Stimulated activated CD4-positive, alpha-beta T cell treated with anti-CD3 and anti-CD28 coated beads, TNF-alpha, amount 100 ng/mL, for 4 hours (primary cell): ENCODE measurements around the gene SIPA1L3.
"Not testable (repeated sequence)": the region's sequence is repeated elsewhere in the genome, so short reads cannot be mapped to it uniquely, and the experiment has no call there.

Experiments used
- DNase-seq, 3 experiments: peaks; one replicate each; pipeline ENCODE4 v3.0.0-alpha.2; 2020; ENCODE audit warnings: low read depth in 3 of 3

SIPA1L3 gene

GRCh38 chr19:38211151-38211591, 304.2 kb downstream of the SIPA1L3 start:
- no peak for DNase-seq

- DNase-seq = no peak
Measured at GRCh38 chr19:38211766-38212165, 304.8 kb downstream of the SIPA1L3 start.

- no peak for DNase-seq
Measured at GRCh38 chr19:38213469-38213868, 306.5 kb downstream of the SIPA1L3 start.

- DNase-seq = no peak
Measured at GRCh38 chr19:38213911-38214625, 307.1 kb downstream of the SIPA1L3 start.

GRCh38 chr19:38216785-38217641, 310.0 kb downstream of the SIPA1L3 start:
- DNase-seq = no peak

GRCh38 chr19:38218204-38218603, 311.2 kb downstream of the SIPA1L3 start:
- no peak for DNase-seq

- no peak for DNase-seq
Measured at GRCh38 chr19:38219221-38219620, 312.2 kb downstream of the SIPA1L3 start.

GRCh38 chr19:38221421-38221820, 314.4 kb downstream of the SIPA1L3 start:
- DNase-seq = no peak

- DNase-seq = no peak
Measured at GRCh38 chr19:38221919-38222830, 315.2 kb downstream of the SIPA1L3 start.

- DNase-seq = no peak
Measured at GRCh38 chr19:38223119-38223523, 316.1 kb downstream of the SIPA1L3 start.

GRCh38 chr19:38223617-38224013, 316.6 kb downstream of the SIPA1L3 start:
- no peak for DNase-seq

- peak; percentile 41 to 46 (median 41) for DNase-seq
Measured at GRCh38 chr19:38224014-38224862, 317.2 kb downstream of the SIPA1L3 start, which contains the start of gene DPF1. DPF1 (minus strand) TSS chr19:38224222; CDS start chr19:38224142, 80 bp downstream.

GRCh38 chr19:38224863-38225218, 317.8 kb downstream of the SIPA1L3 start:
- not testable (repeated sequence) for DNase-seq

- no peak for DNase-seq
Measured at GRCh38 chr19:38227287-38228004, 320.4 kb downstream of the SIPA1L3 start.

GRCh38 chr19:38228005-38228377, 321.0 kb downstream of the SIPA1L3 start:
- no peak for DNase-seq

- DNase-seq = no peak
Measured at GRCh38 chr19:38228491-38229439, 321.8 kb downstream of the SIPA1L3 start.

- DNase-seq = peak; percentile 26 to 36 (median 31)
Measured at GRCh38 chr19:38229585-38230073, 322.6 kb downstream of the SIPA1L3 start.

GRCh38 chr19:38230506-38231133, 323.6 kb downstream of the SIPA1L3 start:
- not testable (repeated sequence) for DNase-seq
